Activated CD4-positive, alpha-beta T cell treated with anti-CD3 and anti-CD28 coated beads, Interleukin-10, Interleukin-2, amounts not matched to agents 100 ng/mL and 50 ng/mL, durations not matched to agents 16 hours and 8 hours (primary cell): Measurements from ENCODE around the gene TANC1.

Experiments used
- DNase-seq: peaks from one replicate; pipeline ENCODE4 v3.0.0-alpha.2; 2020

Gene TANC1

GRCh38 chr2:159066541-159067156, 98.2 kb downstream of the TANC1 start:
- DNase-seq, result no peak

- no peak for DNase-seq
Measured at GRCh38 chr2:159067971-159068370, 99.5 kb downstream of the TANC1 start.

GRCh38 chr2:159069229-159069628, 100.8 kb downstream of the TANC1 start:
- DNase-seq, result no peak

- DNase-seq, result no peak
Measured at GRCh38 chr2:159070235-159070634, 101.8 kb downstream of the TANC1 start.

- no peak for DNase-seq
Measured at GRCh38 chr2:159071190-159071915, 102.9 kb downstream of the TANC1 start.

- no peak for DNase-seq
Measured at GRCh38 chr2:159072795-159073194, 104.4 kb downstream of the TANC1 start.

GRCh38 chr2:159073256-159073655, 104.8 kb downstream of the TANC1 start:
- DNase-seq, result no peak

GRCh38 chr2:159074605-159075004, 106.2 kb downstream of the TANC1 start:
- no peak for DNase-seq

GRCh38 chr2:159075727-159076126, 107.3 kb downstream of the TANC1 start:
- no peak for DNase-seq

GRCh38 chr2:159076241-159076640, 107.8 kb downstream of the TANC1 start:
- no peak for DNase-seq

- DNase-seq, result no peak
Measured at GRCh38 chr2:159077869-159078268, 109.4 kb downstream of the TANC1 start.

GRCh38 chr2:159078443-159078842, 110.0 kb downstream of the TANC1 start:
- no peak for DNase-seq

GRCh38 chr2:159080641-159081040, 112.2 kb downstream of the TANC1 start:
- DNase-seq, result no peak

GRCh38 chr2:159082119-159082518, 113.7 kb downstream of the TANC1 start:
- DNase-seq, result no peak

- no peak for DNase-seq
Measured at GRCh38 chr2:159084384-159085370, 116.2 kb downstream of the TANC1 start.

GRCh38 chr2:159086342-159086741, 117.9 kb downstream of the TANC1 start:
- DNase-seq, result no peak

- no peak for DNase-seq
Measured at GRCh38 chr2:159086826-159087225, 118.4 kb downstream of the TANC1 start.

- DNase-seq, result no peak
Measured at GRCh38 chr2:159088906-159089305, 120.5 kb downstream of the TANC1 start.

- DNase-seq, result no peak
Measured at GRCh38 chr2:159089543-159089942, 121.1 kb downstream of the TANC1 start.

GRCh38 chr2:159090514-159091201, 122.2 kb downstream of the TANC1 start:
- DNase-seq, result no peak

GRCh38 chr2:159091381-159091780, 122.9 kb downstream of the TANC1 start:
- no peak for DNase-seq

GRCh38 chr2:159091976-159092375, 123.5 kb downstream of the TANC1 start:
- DNase-seq, result no peak

- no peak for DNase-seq
Measured at GRCh38 chr2:159093497-159093896, 125.1 kb downstream of the TANC1 start.
